Gastroesophageal sphincter (tissue), 4 donors: ENCODE measurements around the gene DNAAF8. TPM values are rescaled to one million over a fixed set of nuclear protein-coding genes. Genes with fewer than 3 reads are reported as not detected.

Source experiments
- ATAC-seq: fragments of 150-250 bp; one replicate; pipeline ENCODE4 v1.9.1; 2016; ENCODE audit warnings: mild to moderate bottlenecking, moderate library complexity
- H3K27ac ChIP-seq, 4 donors: fragments of 200-600 bp; sonication (generic) in 3 of 4; 1 replicate in 3 of 4; 2 replicates in 1 of 4; pipeline ENCODE4 v1.5.1; 2016 to 2019
- H3K27me3 ChIP-seq: fragments of 200-600 bp; sonication (generic); one replicate; pipeline ENCODE4 v1.5.1; 2019
- H3K36me3 ChIP-seq, 2 donors: fragments of 200-600 bp; sonication (generic); one replicate each; pipeline ENCODE4 v1.5.1; 2019; ENCODE audit warnings: control low read depth in 1 of 2
- H3K4me1 ChIP-seq, 3 donors: fragments of 200-600 bp; sonication (generic); 1 replicate in 2 of 3; 2 replicates in 1 of 3; pipeline ENCODE4 v1.5.1; 2016 to 2019; ENCODE audit warnings: control low read depth in 2 of 3
- H3K4me3 ChIP-seq, 2 donors: fragments of 200-600 bp; sonication (generic); one replicate each; pipeline ENCODE4 v1.5.1; 2019; ENCODE audit warnings: mild to moderate bottlenecking in 1 of 2, moderate library complexity in 1 of 2
- H3K9me3 ChIP-seq, 3 donors: fragments of 200-600 bp; sonication (generic); one replicate each; pipeline ENCODE4 v1.5.1; 2017 to 2019; ENCODE audit warnings: control low read depth in 2 of 3
- EP300 ChIP-seq: sonication (generic); formaldehyde crosslinking; IDR thresholded peaks from one replicate; pipeline ENCODE4 v1.6.1; 2017; ENCODE audit warnings: antibody characterized with exemption, mild to moderate bottlenecking
- POLR2A ChIP-seq, 2 donors: fragments of 450-650 bp; IDR thresholded peaks; one replicate each; pipeline ENCODE4 v1.6.1; 2017; ENCODE audit warnings: antibody characterized with exemption in 2 of 2, mild to moderate bottlenecking in 2 of 2, moderate library complexity in 1 of 2
- POLR2AphosphoS5 ChIP-seq: sonication (generic); formaldehyde crosslinking; IDR thresholded peaks from one replicate; pipeline ENCODE4 v1.6.1; 2017; ENCODE audit warnings: antibody characterized with exemption
- WGBS, 2 donors: methylation state at CpG; one replicate each; pipeline ENCODE4 v1.1.5; 2018; ENCODE audit warnings: low coverage in 1 of 2; 5-methylcytosine and 5-hydroxymethylcytosine counted together
- total RNA-seq, 4 donors: library from RNA; depleted of rRNA; stranded (reverse); fragments of >200 nt; gene quantifications; one replicate each; pipeline ENCODE4 v1.1.0, GENCODE V29; 2016
- TF ChIP-seq, protein P1 (sequence below), 4 experiments: fragments of 200-600 bp in 2 of 4; fragments of 450-650 bp in 2 of 4; sonication (generic) in 1 of 4; IDR thresholded peaks; one replicate each; pipeline ENCODE4 v1.5.1; 2017 to 2019; ENCODE audit warnings: antibody characterized with exemption in 4 of 4, mild to moderate bottlenecking in 2 of 4, moderate library complexity in 2 of 4

Gene DNAAF8
- total RNA-seq, 4 donors from 2014 or later = 0.54 to 0.89 (median 0.65) TPM

DNA sequence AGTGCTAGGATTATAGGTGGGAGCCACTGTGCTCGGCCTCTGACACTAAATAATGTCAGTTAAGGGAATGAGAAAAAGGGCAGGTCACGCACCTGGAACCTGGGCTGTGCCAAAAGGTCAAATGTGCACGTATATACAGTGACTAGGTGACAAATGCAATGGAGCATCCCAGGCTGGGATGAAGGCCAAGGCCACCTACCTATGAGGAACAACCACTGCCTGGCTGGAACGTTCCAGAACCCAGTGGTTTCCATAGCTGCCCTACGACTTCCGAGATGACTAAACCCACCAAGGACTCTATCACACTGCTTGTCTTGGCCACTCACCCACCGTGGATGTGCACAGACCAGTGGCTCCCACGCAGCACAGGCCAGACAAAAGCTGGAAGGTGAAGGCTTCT is 16.6 kb downstream of the DNAAF8 start:
- H3K4me1 ChIP-seq = peaks cover 0 to 17% (median 3%) of the 10 kb centered on the region in 3 donors
- ATAC-seq = no peak
- H3K27ac ChIP-seq = no peak overlapping the region
- H3K9me3 ChIP-seq = no peaks in the 10 kb centered on the region
- H3K36me3 ChIP-seq = peaks cover 0 to 75% of the 10 kb centered on the region in 2 donors
- WGBS, 2 donors = 40% methylated on average over 1 of the region's 8 CpGs; no CpG with 5 or more reads in 1 of the 2 donors
- no peak overlapping the region for H3K4me3 ChIP-seq
- TF ChIP-seq POLR2A (IDR thresholded peaks at IDR 0.05) (no peak), EP300 (no peak), POLR2AphosphoS5 (no peak)
- TF ChIP-seq, protein P1, sequence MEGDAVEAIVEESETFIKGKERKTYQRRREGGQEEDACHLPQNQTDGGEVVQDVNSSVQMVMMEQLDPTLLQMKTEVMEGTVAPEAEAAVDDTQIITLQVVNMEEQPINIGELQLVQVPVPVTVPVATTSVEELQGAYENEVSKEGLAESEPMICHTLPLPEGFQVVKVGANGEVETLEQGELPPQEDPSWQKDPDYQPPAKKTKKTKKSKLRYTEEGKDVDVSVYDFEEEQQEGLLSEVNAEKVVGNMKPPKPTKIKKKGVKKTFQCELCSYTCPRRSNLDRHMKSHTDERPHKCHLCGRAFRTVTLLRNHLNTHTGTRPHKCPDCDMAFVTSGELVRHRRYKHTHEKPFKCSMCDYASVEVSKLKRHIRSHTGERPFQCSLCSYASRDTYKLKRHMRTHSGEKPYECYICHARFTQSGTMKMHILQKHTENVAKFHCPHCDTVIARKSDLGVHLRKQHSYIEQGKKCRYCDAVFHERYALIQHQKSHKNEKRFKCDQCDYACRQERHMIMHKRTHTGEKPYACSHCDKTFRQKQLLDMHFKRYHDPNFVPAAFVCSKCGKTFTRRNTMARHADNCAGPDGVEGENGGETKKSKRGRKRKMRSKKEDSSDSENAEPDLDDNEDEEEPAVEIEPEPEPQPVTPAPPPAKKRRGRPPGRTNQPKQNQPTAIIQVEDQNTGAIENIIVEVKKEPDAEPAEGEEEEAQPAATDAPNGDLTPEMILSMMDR (IDR thresholded peaks at IDR 0.05) = no peak
- H3K27me3 ChIP-seq = no peaks in the 10 kb centered on the region

DNA sequence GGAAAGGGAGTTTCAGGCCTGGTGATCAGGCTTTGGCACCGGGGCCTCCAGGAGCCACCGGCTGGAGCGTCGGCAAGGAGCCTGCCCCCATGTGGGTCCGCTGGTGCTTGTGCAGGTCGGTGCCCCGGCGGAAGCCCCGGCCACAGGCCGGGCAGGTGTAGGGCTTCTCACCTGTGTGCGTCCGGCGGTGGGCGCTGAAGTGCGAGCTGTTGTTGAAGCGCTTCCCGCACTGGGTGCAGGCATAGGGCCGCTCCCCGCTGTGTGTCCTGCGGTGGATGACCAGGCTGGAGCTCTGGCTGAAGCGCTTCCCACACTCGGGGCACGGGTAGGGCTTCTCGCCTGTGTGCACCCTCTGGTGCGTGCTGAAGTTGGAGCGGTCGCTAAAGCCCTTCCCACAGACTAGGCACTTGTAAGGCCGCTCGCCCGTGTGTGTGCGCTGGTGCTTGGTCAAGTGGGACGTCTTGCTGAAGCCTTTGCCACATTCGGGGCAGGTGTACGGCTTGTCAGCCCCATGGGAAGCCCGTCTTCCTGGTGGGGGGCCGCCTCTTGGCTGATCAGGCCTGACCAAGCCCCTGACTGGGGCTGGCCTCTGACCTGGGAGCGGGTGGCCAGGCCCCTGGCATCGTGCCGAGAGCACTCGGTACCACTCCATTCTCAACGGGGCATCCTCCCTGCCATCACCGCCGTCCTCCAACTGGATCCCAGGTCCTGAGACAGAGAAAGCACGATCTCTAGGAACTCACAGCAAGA is 18.2 kb downstream of the DNAAF8 start:
- no peak overlapping the region for H3K4me3 ChIP-seq
- no peak overlapping the region for H3K27ac ChIP-seq
- H3K9me3 ChIP-seq = no peaks in the 10 kb centered on the region
- peaks cover 0 to 3% (median 0%) of the 10 kb centered on the region in 3 donors for H3K4me1 ChIP-seq
- no peak for ATAC-seq
- H3K36me3 ChIP-seq = peaks cover 0 to 92% of the 10 kb centered on the region in 2 donors
- TF ChIP-seq, protein P1 (IDR thresholded peaks at IDR 0.05) = no peak
- no peak for TF ChIP-seq EP300
- no peak for TF ChIP-seq POLR2AphosphoS5
- no peak for TF ChIP-seq POLR2A (IDR thresholded peaks at IDR 0.05)
- H3K27me3 ChIP-seq = no peaks in the 10 kb centered on the region
- 91% methylated on average over 11 of the region's 44 CpGs; no CpG with 5 or more reads in 1 of the 2 donors for WGBS, 2 donors

DNA sequence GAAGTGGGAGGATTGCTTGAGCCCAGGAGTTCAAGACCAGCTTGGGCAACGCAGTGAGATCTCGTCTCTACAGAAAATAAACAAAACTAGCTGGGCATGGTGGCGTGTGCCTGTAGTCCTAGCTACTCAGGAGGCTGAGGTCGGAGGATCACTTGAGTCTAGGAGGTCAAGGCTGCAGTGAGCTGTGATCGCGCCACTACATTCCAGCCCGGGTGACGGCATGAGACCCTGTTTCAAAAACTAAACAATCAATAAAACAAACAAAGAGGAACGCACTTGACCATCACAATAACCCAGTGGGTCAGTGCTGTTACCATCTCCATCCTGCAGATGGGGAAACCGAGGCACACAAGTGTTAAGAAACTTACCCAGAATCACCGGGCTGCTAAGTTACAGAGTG is 18.9 kb downstream of the DNAAF8 start:
- peaks cover 0 to 99% of the 10 kb centered on the region in 2 donors for H3K36me3 ChIP-seq
- TF ChIP-seq POLR2A (IDR thresholded peaks at IDR 0.05) (no peak), EP300 (no peak), POLR2AphosphoS5 (no peak)
- TF ChIP-seq, protein P1 (IDR thresholded peaks at IDR 0.05) = no peak
- WGBS, 2 donors = 97 to 100% methylated on average over 2 to 5 of the region's 11 CpGs

DNA sequence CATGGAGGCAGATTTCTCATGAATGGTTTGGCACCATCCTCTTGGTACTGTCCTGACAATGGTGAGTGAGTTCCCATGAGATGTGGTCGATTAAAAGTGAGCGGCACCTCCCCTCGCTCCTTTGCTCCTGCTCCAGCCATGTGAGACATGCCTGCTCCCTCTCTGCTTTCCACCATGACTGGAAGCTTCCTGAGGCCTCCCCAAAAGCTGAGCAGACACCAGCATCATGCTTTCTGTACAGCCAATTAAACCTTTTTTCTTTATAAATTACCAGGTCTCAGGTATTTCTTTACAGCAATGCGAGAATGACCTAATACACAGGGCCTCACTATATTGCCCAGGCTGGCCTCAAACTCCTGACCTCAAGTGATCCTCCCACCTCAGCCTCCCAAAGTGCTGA is 20.5 kb downstream of the DNAAF8 start:
- Histone ChIP-seq H3K36me3 (peaks cover 0 to 100% of the 10 kb centered on the region in 2 donors), H3K4me3 (no peak overlapping the region), H3K9me3 (no peaks in the 10 kb centered on the region), H3K27me3 (no peaks in the 10 kb centered on the region), H3K4me1 (no peaks in the 10 kb centered on the region), H3K27ac (no peak overlapping the region)
- no peak for ATAC-seq
- TF ChIP-seq POLR2A (IDR thresholded peaks at IDR 0.05) = no peak
- TF ChIP-seq POLR2AphosphoS5 = no peak
- TF ChIP-seq, protein P1 (IDR thresholded peaks at IDR 0.05) = no peak
- TF ChIP-seq EP300 = no peak
- WGBS, 2 donors = 95 to 100% methylated on average over 3 of the region's 4 CpGs

More for the DNA sequence above, 18.9 kb downstream of the DNAAF8 start:
- Histone ChIP-seq H3K4me3 (no peak overlapping the region), H3K27me3 (no peaks in the 10 kb centered on the region), H3K9me3 (no peaks in the 10 kb centered on the region), H3K4me1 (no peaks in the 10 kb centered on the region), H3K27ac (no peak overlapping the region)
- ATAC-seq = no peak

DNA sequence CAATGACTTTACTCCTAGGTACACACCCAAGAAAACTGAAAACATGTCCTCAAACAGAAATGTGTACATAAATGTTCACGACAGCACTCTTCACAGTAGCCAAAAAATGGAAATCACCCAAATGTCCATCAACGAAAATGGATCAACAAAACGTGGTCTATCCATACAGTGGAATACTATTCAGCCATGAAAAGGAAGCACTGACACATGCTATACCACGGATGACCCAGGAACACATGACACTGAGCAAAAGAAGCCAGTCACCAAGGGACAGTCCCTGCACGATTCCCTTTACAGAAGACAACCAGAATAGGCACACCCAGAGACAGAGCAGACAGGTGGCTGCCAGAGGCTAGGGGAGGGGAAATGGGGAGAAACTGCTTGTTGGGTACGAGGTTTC is 21.4 kb downstream of the DNAAF8 start:
- 96 to 100% methylated on average over 3 to 6 of the region's 6 CpGs for WGBS, 2 donors
- Histone ChIP-seq H3K27me3 (no peaks in the 10 kb centered on the region), H3K36me3 (peaks cover 0 to 100% of the 10 kb centered on the region in 2 donors), H3K4me3 (no peak overlapping the region), H3K4me1 (no peaks in the 10 kb centered on the region), H3K27ac (no peak overlapping the region), H3K9me3 (no peaks in the 10 kb centered on the region)
- ATAC-seq = no peak
- TF ChIP-seq POLR2AphosphoS5 (no peak), EP300 (no peak), POLR2A (IDR thresholded peaks at IDR 0.05) (no peak)
- TF ChIP-seq, protein P1 (IDR thresholded peaks at IDR 0.05) = no peak
